NCI-H345 treated with DMSO at 0.1 percent for 48 hours (cell line): ENCODE measurements around the gene GLB1L2.
A peak's percentile ranks its signal among the peaks of the same experiment; 100 is the strongest.

Experiments used
- DNase-seq: peaks from one replicate; lab custom pipeline; 2025; ENCODE audit not compliant: unreplicated experiment; lab: John Stamatoyannopoulos, UW

GLB1L2 gene

GRCh38 chr11:134383576-134384221, 51.9 kb downstream of the GLB1L2 start:
- DNase-seq: no peak

- DNase-seq: no peak
These were observed 52.6 kb downstream of the GLB1L2 start for GRCh38 chr11:134384406-134384805.

GRCh38 chr11:134385171-134385570, 53.4 kb downstream of the GLB1L2 start:
- no peak for DNase-seq

- DNase-seq: peak; percentile 96
These were observed 54.2 kb downstream of the GLB1L2 start for GRCh38 chr11:134385774-134386565.

- DNase-seq: no peak
These were observed 55.2 kb downstream of the GLB1L2 start for GRCh38 chr11:134386945-134387344.

- DNase-seq: no peak
These were observed 55.7 kb downstream of the GLB1L2 start for GRCh38 chr11:134387501-134387900.

GRCh38 chr11:134388590-134388989, 56.8 kb downstream of the GLB1L2 start:
- DNase-seq: no peak

GRCh38 chr11:134389464-134390180, 57.8 kb downstream of the GLB1L2 start:
- no peak for DNase-seq

- DNase-seq: no peak
These were observed 59.1 kb downstream of the GLB1L2 start for GRCh38 chr11:134390706-134391569.

GRCh38 chr11:134391656-134392055, 59.9 kb downstream of the GLB1L2 start:
- no peak for DNase-seq

- DNase-seq: no peak
These were observed 61.3 kb downstream of the GLB1L2 start for GRCh38 chr11:134392953-134393615.

GRCh38 chr11:134393638-134394037, 61.9 kb downstream of the GLB1L2 start:
- no peak for DNase-seq

- DNase-seq: no peak
These were observed 62.5 kb downstream of the GLB1L2 start for GRCh38 chr11:134394311-134394710.

GRCh38 chr11:134395002-134395401, 63.2 kb downstream of the GLB1L2 start:
- DNase-seq: no peak

GRCh38 chr11:134397304-134398078, 65.7 kb downstream of the GLB1L2 start:
- DNase-seq: no peak

GRCh38 chr11:134398079-134398444, 66.3 kb downstream of the GLB1L2 start:
- DNase-seq: no peak

- no peak for DNase-seq
These were observed 67.0 kb downstream of the GLB1L2 start for GRCh38 chr11:134398644-134399292.

- DNase-seq: no peak
These were observed 67.5 kb downstream of the GLB1L2 start for GRCh38 chr11:134399293-134399654.

GRCh38 chr11:134399996-134400395, 68.2 kb downstream of the GLB1L2 start:
- no peak for DNase-seq
